Activated CD4-positive, alpha-beta T cell treated with anti-CD3 and anti-CD28 coated beads, Interleukin-2, Interleukin-6, amounts not matched to agents 100 ng/mL and 50 ng/mL, durations not matched to agents 16 hours and 8 hours (primary cell): ENCODE measurements around the gene ACSM4.
"Not testable (repeated sequence)": the region's sequence is repeated elsewhere in the genome, so short reads cannot be mapped to it uniquely, and the experiment has no call there.

Source experiments
- DNase-seq: peaks from one replicate; pipeline ENCODE4 v3.0.0-alpha.2; 2020

Gene ACSM4, protein sequence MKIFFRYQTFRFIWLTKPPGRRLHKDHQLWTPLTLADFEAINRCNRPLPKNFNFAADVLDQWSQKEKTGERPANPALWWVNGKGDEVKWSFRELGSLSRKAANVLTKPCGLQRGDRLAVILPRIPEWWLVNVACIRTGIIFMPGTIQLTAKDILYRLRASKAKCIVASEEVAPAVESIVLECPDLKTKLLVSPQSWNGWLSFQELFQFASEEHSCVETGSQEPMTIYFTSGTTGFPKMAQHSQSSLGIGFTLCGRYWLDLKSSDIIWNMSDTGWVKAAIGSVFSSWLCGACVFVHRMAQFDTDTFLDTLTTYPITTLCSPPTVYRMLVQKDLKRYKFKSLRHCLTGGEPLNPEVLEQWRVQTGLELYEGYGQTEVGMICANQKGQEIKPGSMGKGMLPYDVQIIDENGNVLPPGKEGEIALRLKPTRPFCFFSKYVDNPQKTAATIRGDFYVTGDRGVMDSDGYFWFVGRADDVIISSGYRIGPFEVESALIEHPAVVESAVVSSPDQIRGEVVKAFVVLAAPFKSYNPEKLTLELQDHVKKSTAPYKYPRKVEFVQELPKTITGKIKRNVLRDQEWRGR

DNA sequence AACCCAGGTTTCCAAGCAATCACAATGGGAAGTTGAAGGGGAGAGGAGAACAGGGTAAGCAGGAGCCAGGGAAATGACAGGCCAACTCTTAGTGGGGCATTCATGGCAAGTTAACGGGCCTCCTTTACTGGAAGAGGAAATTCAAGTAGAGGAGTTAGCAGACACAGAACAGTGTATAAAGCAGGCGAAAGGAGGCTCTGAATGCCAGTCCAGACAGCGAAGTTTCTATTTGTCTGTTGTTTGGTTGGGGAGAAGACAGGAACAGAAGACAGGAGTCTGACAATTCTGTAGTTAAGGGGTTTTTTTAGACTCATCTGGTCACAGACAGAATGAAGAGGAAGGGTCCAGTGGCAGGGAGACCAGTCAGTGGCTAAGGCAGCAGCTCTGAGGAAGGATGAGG lies at the start of gene ACSM4:
ACSM4 (plus strand) TSS at position 301 of the 400 bp plus-strand sequence. CDS start 260 bp downstream, outside the sequence.
- no peak for DNase-seq

DNA sequence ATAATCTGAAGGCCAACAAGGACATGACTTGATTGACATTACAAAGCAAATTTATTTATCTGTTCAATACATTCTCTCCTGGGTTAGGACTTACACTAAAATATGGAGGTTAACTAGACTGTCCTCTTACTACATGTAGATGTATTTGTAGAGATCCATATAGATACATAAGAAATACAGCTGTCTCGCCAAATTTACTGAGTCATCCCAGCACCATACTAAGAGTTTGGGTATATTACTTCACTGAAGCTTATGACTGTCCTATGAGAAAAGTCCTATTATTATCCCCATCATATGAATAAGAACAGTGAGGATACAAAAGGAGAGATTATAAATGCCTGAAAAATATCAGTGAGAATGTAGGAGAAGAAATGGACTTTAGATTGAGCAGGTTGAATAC lies 44.8 kb upstream of the ACSM4 start:
- no peak for DNase-seq

DNA sequence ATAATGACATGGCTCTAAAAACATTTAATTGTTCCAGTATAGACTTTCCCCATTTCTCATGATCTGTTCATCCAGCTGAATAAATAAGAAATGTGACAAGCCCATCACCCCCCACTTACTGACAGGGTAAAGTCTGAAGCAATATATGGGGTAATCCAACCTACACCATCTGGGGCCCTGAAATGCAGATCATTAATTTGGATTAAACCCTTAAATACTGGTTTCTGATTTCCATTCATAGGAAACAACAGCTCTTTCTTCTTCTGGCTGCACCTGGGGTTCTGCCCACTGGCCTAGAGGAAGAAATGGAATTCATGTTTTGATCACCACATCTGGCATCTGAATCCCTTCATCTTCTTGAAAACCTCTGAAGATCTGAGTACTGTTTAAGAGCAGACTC lies 39.3 kb upstream of the ACSM4 start:
- no peak for DNase-seq

DNA sequence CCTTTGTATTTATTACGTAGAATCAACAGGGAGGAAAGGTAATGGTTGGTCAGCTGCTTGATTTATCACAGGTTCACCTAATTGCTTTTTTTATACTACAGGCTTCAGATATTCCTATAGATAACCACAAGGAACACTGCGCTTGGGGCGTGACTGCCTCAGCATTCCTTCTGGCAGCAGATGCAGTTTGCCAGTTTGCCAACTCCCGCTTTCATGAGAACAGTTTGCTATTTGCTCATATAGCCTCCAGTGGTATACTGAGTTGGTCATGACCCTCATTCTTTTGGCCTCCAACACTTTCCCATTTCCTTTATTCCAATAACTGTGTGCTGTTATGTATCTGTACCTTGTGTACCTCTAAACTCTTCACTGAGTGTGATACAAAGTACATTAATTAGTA lies 38.6 kb upstream of the ACSM4 start:
- DNase-seq: no peak

DNA sequence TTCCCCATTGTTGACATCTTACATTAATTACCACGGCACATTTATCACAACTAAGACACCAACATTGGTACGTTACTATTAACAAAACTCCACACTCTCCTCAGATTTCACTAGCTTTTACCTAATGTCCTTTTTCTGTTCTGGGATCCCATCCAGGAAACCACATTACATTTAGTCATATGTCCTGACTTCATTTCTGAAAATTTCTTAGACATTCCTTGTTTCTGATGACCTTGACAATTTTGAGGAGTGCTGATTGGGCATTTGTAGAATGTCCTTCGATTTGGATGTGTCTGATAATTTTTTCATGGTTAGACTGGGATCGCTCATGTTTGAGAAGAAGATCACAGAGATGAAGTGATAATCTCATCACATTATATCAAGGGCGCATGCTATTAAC lies 34.6 kb upstream of the ACSM4 start:
- DNase-seq: no peak

DNA sequence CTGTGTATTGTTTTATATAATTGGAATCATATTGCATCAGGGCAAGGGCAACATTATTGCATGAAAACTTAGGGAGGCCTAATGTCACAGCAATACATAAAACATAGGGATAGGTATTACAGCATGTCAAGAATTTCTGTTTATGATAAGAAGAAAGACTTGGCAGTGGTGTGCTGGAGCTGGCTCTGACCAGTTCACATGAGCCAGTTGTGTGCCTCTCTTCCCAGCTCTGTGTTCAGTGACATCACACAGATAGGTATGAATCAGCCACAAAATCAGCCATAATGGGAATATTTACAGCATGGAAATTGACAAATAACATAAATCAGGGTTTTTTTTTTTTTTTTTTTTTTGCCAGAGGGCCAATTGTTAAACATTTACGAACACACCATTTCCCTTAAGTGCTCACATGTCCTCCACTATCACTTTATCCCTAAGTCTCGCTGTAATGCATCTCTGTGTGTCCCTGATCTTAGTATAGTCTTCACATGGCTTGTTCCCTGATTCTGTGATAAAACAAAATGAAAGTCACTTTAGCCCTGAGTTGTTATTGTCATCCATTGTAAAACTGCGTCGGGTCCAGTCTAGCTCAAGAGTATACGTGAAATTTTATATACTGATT lies 31.9 kb upstream of the ACSM4 start:
- no peak for DNase-seq

DNA sequence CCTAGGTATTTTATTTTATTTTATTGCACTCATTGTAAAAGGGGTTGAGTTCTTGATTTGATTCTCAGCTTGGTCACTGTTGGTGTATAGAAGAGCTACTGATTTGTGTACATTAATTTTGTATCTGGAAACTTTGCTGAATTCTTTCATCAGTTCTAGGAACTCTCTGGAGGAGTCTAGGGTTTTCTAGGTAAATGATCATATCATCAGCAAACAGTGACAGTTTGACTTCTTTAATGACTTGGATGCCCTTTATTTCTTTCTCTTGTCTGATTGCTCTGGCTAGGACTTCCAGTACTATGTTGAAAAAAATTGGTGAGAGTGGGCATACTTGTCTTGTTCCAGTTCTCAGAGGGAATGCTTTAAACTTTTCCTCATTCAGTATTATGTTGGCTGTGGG lies 28.4 kb upstream of the ACSM4 start:
- not testable (repeated sequence) for DNase-seq

DNA sequence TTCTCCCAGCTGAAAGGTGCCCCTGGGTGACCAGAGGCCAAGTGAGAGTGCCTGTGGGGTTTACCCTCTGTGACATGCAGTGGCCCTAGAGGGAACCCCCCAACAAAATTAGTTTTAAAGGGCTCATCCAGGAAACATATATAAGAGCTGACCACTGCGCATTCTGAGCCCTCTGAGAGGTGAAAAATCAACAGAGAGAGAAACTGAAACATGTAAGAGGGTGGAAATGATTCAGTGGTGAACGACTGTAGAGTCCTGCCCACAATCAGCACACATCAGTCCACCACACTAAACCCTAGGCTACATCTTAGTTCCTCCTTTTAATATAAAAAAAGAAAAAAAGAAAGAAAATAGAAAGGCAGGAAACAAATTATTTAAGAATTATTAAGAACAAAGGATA lies 21.0 kb upstream of the ACSM4 start:
- no peak for DNase-seq

DNA sequence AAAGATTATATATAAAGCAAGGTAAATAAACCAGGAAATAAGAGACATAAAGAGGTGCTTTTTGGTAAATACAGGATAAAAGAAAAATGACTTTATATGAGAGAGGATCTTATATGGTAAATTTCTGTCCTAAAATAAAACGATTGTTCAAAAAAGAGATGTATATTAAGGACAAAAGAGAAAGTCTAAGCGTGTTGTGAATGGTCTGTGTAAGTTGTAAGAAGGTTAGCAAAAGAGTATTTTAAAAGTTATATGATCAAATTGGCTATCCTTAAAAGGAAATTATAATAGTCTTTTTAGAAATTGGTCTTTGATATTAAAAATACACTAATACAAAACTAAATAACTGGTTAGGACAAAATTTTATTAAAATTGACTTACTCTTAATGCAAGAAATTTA lies 14.1 kb upstream of the ACSM4 start:
- DNase-seq: no peak

DNA sequence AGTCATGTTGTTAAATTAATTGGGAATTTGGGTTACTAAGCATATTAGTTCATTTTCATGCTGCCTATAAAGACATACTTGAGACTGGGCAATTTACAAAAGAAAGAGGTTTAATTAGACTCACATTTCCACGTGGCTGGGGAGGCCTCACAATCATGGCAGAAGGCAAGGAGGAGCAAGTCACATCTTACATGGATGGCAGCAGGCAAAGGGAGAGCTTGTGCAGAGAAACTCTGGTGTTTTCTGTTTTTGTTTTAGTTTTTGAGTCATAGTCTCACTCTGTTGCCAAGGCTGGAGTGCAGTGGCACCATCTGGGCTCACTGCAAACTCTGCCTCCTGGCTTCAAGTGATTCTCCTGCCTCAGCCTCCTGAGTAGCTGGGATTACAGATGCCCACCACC lies 13.3 kb upstream of the ACSM4 start:
- not testable (repeated sequence) for DNase-seq

DNA sequence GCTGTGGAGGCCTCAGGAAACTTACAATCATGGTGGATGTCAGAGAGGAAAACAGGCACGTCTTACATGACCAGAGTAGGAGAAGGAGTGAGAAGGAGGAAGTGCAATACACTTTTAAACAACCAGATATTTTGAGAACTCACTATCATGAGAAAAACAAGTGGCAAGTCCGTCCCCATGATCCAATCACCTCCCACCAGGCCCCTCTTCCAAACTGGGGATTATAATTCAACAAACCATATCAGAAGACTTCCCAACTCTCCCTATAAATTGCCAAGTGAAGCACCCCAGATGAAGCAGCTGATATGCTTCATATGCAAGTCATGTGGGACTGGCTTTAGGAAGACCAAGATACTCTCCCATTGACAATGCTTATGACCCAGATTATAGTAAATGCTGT lies 11.6 kb upstream of the ACSM4 start:
- DNase-seq: no peak

DNA sequence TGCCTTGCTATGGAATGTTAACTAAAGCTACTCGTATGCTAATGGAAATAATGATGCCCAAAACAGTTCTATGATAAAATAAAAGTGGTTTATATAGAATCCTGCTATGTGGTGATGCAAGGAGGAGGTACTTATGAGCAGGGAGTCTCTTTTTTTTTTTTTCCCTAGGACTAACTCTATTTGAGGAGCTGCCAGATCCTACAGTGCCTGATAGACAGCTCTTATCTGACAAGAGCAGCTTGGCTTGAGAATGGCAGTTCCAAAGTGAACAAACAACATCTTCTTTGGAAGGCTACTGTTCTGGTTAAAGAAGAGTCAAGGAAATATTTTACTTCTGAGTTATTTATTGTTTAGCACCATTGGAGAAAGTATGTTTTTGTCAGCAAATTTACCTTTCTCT lies 10.2 kb upstream of the ACSM4 start:
- DNase-seq: no peak

DNA sequence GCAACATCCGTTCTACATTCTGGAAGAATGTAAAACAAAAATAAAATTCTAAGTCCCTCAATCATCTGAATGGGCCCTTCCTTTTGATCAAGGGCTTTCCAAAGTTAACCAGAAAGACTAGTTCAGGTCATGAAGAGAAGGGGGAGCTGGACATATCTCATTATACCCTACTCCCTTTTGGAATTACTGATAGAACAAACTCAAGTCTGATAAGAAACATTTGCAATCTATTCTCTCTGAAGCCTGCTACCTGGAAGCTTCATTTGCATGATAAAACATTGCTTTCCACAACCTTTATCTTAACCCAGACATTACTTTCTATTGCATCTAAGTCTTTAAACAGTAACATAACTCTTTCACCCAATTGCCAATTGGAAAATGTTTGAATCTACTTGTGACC lies 8.3 kb upstream of the ACSM4 start:
- no peak for DNase-seq

DNA sequence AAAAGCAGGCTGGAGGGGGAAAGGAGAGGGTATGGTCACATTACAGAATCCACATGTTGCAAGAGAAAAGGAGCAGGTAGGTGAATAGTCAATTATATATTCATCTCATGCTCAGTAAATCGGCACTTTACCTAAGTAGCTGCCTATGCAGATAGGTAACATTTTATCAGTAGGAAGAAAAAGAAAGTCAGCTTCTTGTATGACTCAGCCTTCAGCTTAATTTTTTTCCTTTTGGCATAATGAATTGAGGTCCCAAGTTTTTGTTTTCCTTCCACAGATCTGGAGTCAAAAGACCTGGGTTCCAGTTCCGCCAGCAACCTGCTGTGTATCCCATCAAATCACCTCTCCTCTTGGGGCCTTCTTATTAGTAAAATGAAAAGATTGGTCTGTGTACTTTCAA lies 6.0 kb upstream of the ACSM4 start:
- no peak for DNase-seq

DNA sequence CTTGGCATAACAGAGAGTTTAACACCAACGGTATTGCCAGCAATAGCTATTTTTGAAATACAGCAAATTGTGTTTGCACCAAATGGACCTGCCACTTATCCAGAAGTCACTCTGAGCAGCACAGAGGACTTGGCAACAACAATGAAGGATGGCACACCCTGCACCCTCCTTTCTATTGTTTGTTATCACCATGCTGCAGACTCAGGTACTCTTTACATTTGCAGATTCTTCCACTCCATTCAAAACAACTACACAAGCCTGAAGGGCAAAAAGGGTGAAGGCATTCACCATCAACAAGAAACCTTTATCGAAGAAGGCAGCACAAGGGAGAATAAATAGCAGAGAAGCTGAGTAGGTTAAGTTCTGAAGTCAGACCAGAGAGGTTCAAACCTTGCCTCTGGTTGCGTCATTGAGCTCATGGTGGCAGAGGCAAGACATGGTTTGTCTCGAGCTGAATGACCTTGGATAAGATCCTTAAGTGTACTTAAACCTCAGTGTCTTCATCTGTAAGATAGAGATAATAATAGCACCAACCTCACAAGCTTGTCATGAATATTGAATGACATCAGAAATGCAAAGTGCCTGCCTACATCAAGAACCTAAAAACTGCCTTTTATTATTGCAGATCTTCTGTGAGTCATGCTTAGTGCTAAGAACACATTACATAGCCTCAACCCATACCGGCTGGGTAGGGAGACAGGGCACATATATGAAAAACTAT lies 1.4 kb upstream of the ACSM4 start:
- no peak for DNase-seq

DNA sequence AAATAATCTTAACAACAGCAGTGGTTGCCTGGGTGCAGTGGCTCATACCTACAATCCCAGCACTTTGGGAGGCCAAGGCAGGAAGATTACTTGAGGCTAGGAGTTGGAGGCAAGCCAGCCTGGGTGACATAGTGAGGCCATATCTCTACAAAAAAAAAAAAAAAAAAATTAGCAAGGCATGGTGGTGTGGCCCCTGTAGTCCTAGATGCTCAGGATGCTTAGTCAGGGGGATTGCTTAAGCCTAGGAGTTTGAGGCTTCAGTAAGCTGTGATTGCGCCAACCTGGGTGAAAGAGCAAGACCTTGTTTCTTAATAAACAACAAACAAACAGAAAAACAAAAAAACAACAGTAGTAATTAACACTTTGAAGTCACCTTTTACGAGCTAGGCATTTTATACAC lies 642 bp upstream of the ACSM4 start:
- no peak for DNase-seq

DNA sequence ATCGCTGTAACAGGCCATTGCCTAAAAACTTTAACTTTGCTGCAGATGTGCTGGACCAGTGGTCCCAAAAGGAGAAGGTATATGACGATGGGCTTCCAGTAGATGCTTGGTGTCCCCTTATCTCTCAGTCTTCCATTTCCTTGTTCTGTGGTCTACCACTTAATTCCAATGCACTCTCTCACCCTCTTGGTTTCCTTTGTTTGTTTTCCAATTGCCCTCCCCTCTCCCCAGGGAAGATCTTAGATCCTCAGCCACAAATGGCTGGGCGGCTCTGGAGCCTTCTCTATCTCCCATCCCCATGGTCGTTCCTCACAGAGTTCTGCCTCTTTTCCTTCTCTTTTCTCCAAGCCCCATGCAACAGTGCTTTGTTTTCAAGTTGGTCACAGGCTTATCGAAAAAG lies 584 bp downstream of the ACSM4 start:
- no peak for DNase-seq

DNA sequence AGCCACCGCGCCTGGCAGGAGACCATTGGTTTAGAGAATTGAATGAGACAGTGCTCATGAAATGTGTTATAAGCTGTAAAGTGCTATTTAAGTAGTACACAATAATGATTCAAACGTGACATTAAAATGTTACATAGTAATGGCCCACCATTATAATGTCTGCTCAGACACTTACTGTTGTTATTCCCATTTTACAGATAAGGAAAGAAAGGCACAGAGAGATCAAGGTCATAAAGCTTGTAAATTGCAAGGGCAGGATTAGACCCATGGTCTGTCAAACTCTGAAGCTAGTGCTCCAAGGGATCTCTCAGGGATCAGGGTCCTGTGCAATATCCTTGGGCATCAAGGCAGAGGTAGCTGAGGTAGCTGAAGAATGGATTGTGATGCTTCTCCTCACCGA lies 6.2 kb downstream of the ACSM4 start:
- no peak for DNase-seq

DNA sequence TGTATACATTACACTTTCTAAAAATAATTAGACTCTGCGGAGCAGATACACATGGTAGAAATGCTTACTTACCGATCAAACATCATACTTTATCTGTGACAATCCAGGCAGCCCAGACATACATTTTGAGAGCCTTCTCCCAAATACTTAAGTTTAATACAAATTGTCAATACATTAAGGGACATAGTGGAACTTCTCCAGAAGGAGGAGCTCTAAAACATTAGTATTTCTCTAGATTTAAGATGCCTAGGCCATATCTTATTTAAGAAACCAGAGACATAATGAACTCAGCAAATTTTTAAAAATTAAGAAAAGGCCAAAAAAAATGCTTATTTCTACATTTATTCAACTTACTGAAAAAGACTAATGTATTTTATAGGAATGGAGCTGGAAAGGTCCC lies 16.1 kb downstream of the ACSM4 start:
- DNase-seq: no peak

DNA sequence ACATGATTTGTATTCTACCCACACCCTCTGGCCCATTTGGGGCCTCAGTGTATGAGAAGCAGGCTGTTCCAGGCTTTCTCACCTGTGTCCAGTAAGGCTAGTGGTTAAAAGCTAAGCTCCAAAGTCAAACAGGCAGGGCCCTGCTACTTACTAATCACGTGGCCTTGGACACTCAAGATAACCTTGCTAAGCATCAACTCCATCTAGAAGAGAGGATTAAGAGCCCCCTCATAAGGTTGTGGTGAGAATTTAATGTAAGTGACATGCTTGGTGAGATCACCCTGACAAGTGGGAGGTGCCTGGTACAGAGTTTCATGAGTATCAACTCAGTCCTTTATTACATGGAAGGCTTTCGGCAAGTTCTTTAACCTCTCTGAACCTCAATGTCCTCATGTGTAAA lies 17.8 kb downstream of the ACSM4 start:
- no peak for DNase-seq

DNA sequence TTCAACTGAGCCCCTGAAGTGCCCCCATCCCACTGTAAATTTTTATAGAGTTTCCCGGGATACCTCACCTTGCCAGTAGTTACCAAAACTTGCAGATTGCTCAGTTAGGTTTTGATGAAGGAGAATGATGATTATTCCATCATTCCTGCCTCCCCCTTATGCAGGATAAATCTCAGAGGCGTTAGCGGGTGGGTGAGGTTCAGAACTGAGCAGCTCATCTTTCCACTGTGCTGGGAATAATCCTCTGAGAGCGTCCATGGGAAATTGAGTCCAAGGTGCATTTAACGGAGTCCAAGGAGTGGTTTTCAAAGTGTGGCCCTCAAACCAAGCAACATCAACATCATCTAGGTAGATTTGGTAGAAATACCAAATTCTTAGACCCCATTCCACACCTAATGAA lies 18.7 kb downstream of the ACSM4 start:
- no peak for DNase-seq

DNA sequence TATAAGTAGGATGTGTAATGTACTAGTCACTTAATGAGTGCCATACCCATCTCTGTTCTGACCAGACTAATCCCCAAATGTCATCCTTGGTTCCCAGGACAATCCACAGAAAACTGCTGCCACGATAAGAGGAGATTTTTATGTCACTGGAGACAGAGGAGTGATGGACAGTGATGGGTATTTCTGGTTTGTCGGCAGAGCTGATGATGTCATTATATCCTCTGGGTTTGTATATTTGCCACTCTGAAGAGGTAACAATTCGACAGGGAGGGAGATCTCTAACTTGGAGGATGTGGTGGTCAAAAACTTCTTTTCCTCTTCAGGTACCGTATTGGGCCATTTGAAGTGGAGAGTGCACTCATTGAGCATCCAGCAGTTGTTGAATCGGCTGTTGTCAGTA lies 20.3 kb downstream of the ACSM4 start:
- DNase-seq: no peak

DNA sequence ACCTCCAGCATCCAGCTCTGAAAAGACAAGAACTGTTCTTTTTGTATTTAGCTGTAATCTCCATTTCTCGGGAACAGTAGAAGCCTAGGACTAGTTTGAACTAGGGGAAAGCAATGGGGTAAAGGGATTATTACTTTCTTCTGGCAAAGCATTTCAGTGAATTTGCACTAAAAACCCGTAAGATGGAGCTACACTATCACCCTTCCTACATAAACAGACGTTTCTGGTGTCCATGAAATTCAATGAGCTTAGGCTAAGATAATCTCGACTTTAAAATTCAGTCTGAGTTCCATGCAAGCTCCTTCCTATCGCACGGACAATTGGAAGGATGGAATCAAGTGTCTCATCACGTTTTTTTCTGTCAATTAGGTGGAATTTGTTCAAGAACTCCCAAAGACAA lies 24.0 kb downstream of the ACSM4 start:
- no peak for DNase-seq

DNA sequence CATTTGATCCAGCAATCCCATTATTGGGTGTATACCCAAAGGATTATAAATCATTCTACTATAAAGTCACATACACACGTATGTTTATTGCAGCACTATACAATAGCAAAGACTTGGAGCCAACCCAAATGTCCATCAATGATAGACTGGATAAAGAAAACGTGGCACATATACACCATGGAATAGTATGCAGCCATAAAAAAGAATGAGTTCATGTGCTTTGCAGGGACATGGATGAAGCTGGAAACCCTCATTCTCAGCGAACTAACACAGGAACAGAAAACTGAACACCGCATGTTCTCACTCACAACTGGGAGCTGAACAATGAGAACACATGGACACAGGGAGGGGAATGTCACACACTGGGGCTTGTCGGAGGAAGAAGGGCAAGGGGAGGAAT lies 33.9 kb downstream of the ACSM4 start:
- DNase-seq: not testable (repeated sequence)
